C1 segment of cervical spinal cord (tissue), 14 donors: ENCODE measurements around the gene LRMDA.

Experiments
- DNase-seq, 14 donors: peaks; one replicate each; lab custom pipeline; 2025; lab: John Stamatoyannopoulos, UW

LRMDA gene

DNA sequence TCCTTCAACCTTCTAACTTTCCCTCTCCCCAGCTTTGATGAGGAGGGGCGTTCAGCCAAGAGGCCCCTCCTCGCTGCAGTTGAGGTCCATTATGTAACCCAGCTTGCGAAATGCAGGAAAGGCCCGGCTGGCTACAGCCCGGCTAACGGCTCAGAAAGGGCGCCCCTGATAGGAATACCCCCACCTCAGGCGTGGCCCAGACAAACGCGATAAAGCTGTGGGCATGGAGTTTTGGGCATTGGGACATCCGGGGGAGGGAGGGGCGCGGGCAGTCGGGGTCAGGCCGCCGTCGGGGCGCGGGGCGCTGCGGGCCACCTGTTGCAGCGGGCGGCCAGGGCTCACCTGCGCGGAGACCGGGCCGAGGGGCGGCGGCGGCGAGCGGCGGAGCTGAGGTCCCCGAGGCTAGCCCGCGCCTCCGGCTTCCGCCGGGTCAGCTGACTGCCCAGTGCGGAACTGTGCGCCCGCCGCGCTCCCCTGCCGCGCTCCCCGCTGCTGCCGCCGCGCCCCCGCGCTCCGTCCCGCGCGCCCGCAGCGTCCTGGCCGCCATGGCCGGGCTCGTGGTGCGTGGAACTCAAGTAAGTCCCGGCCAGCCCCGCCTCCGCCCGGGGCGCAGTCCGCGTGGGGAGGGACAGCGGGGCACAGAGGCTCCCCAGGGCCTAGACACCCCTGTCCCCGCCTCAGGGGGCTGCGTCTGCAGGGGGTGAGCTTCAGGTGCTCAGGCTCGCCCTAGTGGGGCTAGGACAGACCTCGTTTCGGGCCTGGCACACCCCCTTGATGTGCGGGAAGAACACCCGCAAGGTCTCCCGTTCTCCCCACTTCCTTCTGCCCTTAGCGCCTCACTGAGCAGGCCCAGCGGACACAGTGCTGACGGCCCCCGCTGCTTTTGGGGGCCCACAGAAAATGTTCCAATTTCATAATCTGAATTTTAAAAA, at the start of gene LRMDA:
TSS of gene LRMDA (plus strand) at position 445 of the 932 bp plus-strand sequence.
- DNase-seq = peak in 4 of 14 donors; percentile 19 to 55 (median 46)

GRCh38 chr10:75386128-75386527, 45.3 kb upstream of the LRMDA start:
- no peak for DNase-seq

DNA sequence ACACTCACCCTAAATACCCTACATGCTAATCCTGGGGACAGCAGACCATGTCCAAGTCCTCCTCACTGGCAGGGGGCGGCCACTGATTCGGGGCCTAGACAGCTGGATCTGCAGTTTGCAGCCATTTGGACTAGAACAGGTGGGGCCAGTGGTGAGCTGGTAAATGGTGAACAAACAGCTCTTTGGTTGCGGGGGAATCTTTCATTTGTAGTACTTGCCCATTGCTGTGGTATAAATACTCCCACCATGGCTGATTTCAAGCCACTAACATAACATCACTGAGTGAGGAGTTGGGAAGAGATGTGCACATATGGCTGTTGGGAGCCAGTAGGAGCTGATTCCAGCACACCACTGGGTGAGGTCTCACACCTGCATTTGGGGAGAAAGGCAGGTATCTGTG, 43.3 kb upstream of the LRMDA start:
- DNase-seq = no peak

- DNase-seq = no peak
These were observed 41.2 kb upstream of the LRMDA start for GRCh38 chr10:75390178-75390577.

GRCh38 chr10:75392271-75392670, 39.2 kb upstream of the LRMDA start:
- DNase-seq = no peak

- DNase-seq = no peak
These were observed 38.7 kb upstream of the LRMDA start for GRCh38 chr10:75392744-75393143.

DNA sequence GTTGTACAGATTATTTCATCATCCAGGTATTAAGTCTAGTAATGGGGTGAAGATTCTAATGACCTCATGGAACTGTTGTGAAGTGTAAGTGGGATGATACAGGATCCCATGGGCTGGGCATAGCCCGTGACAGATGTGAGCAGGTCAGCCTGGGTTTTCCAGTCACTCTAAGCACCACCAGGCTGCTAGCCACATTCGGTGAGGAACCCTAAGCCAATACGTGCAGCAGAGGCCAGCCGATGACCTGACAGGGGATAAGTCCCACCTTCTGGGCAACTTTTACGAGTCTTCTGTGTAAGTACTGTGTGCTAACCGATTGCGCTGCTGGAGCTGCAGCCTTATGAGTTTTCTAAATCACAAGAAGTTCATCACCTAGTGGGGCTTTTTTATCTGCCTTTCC, 37.2 kb upstream of the LRMDA start:
- no peak for DNase-seq

DNA sequence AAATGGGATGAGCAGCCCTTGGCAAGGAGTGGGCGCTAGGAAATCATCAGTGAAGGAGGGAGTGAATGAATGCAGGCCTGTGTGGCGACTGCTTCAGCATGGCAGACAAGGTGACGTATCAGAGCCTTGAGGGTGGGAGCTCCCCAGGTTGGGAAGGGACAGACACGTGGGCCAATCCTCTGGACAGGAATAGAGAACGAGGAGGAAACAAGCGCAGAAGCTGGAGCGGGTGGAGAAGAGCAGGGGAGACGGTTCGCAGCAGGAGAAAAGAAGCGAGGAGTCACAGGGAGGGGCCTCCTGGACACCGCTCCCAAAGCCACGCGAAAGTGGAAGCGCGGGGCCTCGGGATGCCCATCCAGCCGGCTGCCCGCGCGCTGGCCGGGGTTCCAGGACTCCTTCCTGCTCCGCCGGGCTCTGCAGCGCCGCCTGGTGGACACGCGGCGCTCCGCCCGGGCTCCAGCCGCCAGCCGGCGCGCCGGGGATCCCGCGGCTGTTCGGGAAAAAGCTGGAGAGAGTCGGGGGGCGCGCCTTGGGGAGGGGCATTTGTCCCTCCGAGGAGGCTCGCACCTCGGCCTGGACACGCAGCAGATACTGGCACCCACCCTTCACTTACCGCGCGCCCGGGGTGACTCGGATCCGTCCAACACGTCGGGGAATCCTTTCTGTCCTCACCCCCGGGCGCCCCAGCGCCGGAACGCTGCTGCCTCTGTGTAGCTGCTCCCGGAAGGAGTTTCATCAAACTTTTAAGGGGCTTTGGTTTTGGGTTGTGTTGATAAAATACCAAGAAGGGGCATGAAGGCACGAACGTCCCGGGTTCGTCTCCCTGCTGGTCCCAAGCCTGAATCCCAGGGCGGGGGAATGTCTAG, 36.1 kb upstream of the LRMDA start:
- peak in 6 of 14 donors; percentile 20 to 74 (median 32) for DNase-seq

- peak in 3 of 14 donors; percentile 40 to 55 (median 43) for DNase-seq
These were observed 35.3 kb upstream of the LRMDA start for GRCh38 chr10:75395932-75396630.

DNA sequence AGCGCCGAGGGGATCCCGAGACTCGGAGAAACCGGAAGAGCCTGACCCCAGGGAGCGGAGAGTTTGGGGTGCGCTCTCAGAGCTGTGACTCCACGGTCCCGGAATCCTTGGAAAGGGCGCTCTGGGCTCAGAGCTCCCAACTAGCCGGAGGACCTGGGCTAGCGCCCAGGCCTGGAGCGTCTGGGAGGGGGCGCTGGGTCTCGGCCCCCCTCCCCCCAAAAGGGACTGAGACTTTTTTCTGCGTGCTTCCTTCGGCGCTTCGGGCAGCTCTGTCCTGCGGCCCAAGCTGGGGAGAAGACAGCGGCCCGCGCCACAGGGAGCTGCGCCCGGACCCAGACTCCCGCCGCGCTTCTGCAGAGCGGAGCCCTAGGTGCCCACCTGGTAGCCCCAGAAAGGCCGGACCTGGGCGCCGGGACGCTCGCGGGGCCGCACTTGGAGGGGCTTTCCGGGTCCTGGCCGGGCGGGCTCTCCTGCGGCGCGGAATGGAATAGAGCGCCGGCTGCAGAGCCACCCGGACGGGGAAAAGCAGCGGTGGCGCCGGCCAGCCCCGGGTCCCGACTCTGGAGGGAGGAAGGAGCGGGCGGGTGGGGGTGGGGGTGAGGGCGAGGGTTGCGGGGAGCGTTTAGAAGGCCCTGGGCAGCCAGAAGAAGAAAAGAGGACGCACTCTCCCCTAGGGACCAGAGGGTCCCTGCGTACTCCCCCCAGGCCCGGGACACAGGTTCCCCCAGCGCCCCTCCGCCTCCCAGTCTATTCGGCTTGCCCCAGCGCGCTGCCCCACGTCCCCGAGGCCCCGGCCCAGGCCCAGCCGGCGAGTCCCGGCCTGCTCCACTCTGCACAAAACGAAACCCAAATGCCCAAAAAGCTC, 34.6 kb upstream of the LRMDA start:
- peak in 3 of 14 donors; percentile 40 to 55 (median 49) for DNase-seq

DNA sequence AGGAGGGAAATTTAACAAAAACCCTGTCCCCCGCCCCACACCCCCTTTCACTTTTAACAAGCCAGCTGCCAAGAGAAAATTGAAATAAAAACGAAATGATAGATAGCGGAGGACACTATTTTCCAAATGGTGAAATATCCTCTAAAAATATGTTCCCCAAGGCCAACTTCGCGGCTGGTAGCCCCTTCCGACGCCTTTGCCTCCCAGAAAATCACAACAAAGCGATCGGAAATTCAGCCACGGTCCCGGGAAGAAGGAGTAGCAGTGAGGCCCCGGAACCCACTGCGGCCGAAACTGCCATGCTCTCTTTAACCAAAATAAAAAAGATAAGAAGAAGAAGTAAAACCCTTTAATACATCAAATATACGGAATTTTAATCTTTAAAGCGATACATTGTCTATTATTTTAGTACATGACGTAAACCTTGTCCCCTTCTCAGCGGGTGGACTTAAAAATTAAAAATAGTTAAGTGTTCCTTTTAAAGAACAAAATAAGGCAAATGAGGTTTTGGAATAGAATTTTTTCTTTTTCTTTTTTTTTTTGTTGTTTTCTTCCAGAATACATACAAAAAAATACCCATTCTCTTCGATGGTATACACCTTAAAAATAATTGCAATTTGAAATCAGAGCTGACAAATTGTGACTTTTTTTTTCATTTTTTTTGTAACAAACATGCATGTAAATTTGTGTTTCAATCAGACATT, 33.8 kb upstream of the LRMDA start:
- DNase-seq = peak in 1 of 14 donors; percentile 32

DNA sequence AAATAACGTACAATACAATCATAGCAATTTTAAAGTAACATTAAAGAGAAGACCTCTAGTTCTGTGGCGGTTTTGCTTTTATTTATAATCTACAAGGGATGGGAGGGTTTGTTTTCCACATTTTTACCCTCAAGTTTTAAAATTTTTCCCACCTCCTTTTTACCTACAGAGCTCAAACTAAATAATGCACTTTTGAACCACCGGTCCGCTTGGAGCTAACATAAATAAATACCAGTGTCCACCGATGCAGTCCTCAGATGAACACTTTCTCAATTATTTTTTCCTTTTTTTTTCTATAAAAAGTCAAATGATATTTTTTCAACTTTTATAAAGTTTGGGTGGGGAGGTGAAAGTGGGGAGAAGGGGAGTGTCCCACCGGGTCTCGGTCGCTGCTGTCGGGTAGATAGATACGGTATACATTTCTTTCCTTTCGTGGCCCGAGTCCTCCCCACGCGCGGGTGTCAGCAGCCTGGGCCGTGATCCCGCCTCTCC, 33.2 kb upstream of the LRMDA start:
- DNase-seq = no peak

DNA sequence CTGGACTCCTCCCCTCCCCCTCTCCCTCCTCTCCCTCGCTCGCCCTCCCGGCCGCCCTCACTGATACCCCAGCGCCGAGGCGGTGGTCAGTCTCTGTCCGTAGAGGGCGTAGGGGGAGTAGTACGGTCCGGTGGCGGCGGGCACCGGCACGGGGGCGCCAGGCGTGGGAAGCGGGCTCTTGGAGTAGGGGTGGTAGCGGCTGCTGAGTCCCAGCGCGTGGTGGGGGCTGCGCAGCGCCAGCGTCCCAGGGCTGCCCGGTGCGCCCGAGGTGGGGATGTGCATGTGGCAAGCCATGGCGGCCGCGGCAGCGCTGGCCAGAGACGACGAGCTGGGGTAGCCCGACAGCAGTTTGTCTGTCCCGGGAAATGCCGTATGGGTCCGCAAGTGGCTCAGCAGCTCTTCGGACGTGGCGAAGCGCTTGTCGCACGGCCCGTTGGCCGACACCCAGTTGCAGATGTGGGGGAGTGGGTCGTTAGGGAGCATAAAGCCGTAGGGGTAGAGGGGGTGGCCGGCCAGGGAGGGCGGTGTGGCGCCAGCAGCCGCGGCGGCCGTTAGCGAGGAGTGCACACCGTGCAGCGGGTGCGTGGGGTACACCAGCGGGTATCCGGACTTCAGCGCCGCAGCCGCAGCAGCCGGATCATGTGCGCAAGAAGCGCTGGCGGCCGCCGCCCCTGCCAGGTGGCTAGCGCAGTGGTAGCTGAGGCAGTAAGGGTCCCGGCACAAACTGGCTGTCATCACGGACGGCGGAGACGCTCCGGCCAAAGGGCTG, 32.5 kb upstream of the LRMDA start:
- DNase-seq = peak in 4 of 14 donors; percentile 8 to 62 (median 34)

DNA sequence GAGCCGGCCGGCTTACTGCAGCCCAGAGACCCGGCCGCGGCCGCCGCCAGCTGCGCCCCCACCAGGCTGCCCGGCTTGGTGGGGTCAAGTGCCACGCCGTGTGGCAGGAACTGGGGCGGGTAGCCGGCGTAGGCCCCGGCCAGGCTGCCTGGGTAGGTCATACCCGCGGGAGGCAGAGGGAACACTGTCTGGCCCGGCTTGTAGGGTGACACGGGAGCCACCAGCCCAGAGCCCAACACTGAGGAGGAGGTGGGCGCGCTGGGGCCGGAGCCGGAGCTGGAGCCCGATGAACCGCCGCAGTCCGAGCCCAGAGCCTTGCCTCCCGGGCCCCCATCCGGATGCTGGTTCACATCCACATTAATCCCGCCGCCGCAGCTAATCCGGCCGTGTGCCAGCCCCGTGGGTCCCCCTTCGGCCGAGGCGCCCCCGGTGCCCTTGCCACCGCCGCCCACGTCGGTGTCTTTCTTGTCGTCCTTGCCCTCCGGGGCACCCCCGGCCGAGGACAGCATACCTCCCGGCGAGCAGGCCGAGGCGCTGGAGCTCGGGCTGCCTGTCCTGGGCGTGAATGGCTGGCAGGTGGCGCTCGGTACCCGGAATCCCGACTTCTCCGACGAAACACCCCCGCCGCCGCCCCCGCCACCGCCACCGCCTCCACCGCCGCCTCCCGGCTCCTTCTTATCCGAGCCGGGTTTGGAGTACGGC, 31.8 kb upstream of the LRMDA start:
- peak in 13 of 14 donors; percentile 25 to 78 (median 54) for DNase-seq

DNA sequence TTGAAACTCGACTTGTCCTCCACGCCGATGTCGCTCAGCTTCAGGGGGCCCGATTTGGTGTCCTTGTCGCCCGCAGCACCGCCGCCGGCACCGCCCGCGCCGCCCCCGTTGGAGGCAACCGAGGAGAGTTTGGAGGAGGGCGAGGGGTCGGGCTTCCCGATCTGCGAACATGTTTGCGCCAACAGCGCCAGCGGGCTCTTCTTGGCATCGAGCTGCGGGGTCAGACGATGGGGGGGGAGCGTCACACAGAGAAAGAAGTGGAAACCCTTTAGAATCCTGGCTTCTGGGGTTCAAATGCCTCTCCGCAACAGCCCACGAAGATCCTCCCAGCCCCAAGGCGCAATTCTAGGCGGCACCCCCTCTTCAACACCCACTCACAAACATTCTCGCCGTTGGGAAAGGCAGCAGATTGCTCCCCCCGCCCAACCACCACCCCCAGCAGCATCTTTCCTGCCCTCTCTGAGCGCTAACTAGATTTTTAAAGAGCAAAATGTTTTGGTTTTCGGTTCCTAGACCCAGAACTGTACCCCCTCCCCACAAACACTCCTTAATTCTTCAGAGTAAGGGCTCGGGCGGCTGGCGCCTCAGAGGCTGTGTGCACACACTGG, 31.2 kb upstream of the LRMDA start:
- peak in 3 of 14 donors; percentile 40 to 63 (median 50) for DNase-seq

- DNase-seq = peak in 8 of 14 donors; percentile 33 to 75 (median 53)
These were observed 30.5 kb upstream of the LRMDA start for GRCh38 chr10:75400771-75401568.
